Measurements from ENCODE around the gene OR10H1.
"Not testable (repeated sequence)": the region's sequence is repeated elsewhere in the genome, so short reads cannot be mapped to it uniquely, and the experiment has no call there.

OR10H1 gene

GRCh38 chr19:15828611-15829305, 13.3 kb upstream of the OR10H1 start:
- not testable (repeated sequence) for DNase-seq (ENCODE audit: low spot score)

GRCh38 chr19:15828121-15828610, 12.7 kb upstream of the OR10H1 start:
- DNase-seq (ENCODE audit: low spot score) = no peak

- DNase-seq (ENCODE audit: low spot score) = no peak
Measured at GRCh38 chr19:15825753-15826152, 10.3 kb upstream of the OR10H1 start.

- no peak for DNase-seq (ENCODE audit: low spot score)
Measured at GRCh38 chr19:15820646-15821045, 5.2 kb upstream of the OR10H1 start.

- no peak for DNase-seq (ENCODE audit: low spot score)
Measured at GRCh38 chr19:15813916-15814315, 1.5 kb downstream of the OR10H1 start.

- no peak for DNase-seq (ENCODE audit: low spot score)
Measured at GRCh38 chr19:15812060-15812722, 3.3 kb downstream of the OR10H1 start.

GRCh38 chr19:15811476-15811875, 4.0 kb downstream of the OR10H1 start:
- DNase-seq (ENCODE audit: low spot score) = no peak

GRCh38 chr19:15810335-15810734, 5.1 kb downstream of the OR10H1 start:
- no peak for DNase-seq (ENCODE audit: low spot score)

GRCh38 chr19:15794279-15794678, 21.2 kb downstream of the OR10H1 start:
- not testable (repeated sequence) for DNase-seq (ENCODE audit: low spot score)

GRCh38 chr19:15790096-15790495, 25.4 kb downstream of the OR10H1 start:
- no peak for DNase-seq (ENCODE audit: low spot score)

- DNase-seq (ENCODE audit: low spot score) = no peak
Measured at GRCh38 chr19:15788594-15789270, 26.7 kb downstream of the OR10H1 start.

GRCh38 chr19:15787611-15788155, 27.8 kb downstream of the OR10H1 start, which contains the start of gene OR10H5:
Gene OR10H5, plus strand, starts transcription at chr19:15787661. Its CDS starts 6,388 bp downstream, at chr19:15794049.
- DNase-seq (ENCODE audit: low spot score) = no peak

GRCh38 chr19:15782896-15783295, 32.6 kb downstream of the OR10H1 start:
- not testable (repeated sequence) for DNase-seq (ENCODE audit: low spot score)

- no peak for DNase-seq (ENCODE audit: low spot score)
Measured at GRCh38 chr19:15782211-15782610, 33.3 kb downstream of the OR10H1 start.

- no peak for DNase-seq (ENCODE audit: low spot score)
Measured at GRCh38 chr19:15781661-15782060, 33.8 kb downstream of the OR10H1 start.

GRCh38 chr19:15780610-15781418, 34.6 kb downstream of the OR10H1 start:
- no peak for DNase-seq (ENCODE audit: low spot score)

- no peak for DNase-seq (ENCODE audit: low spot score)
Measured at GRCh38 chr19:15779756-15780476, 35.5 kb downstream of the OR10H1 start.

- DNase-seq (ENCODE audit: low spot score) = no peak
Measured at GRCh38 chr19:15776991-15777970, 38.2 kb downstream of the OR10H1 start.

- DNase-seq (ENCODE audit: low spot score) = no peak
Measured at GRCh38 chr19:15776264-15776663, 39.2 kb downstream of the OR10H1 start.

- no peak for DNase-seq (ENCODE audit: low spot score)
Measured at GRCh38 chr19:15775249-15775648, 40.2 kb downstream of the OR10H1 start.

Measured in D341Med (cell line).